Endothelial cell (in vitro differentiated cells): Measurements from ENCODE around the gene CHIT1. TPM values are rescaled to one million over a fixed set of nuclear protein-coding genes. Genes with fewer than 3 reads are reported as not detected.
A peak's percentile ranks its signal among the peaks of the same experiment; 100 is the strongest.

Experiments
- DNase-seq: peaks from one replicate; pipeline ENCODE4 v3.0.0; 2021; ENCODE audit warnings: low spot score
- H3K27ac Mint-ChIP-seq: one replicate; pipeline ENCODE4 v1.8.0; 2021; ENCODE audit warnings: mixed read lengths, inconsistent platforms; ENCODE audit not compliant: unreplicated experiment
- H3K27me3 Mint-ChIP-seq: one replicate; pipeline ENCODE4 v1.8.0; 2021; ENCODE audit warnings: mild to moderate bottlenecking, moderate library complexity, mixed read lengths, inconsistent platforms; ENCODE audit not compliant: unreplicated experiment
- H3K36me3 Mint-ChIP-seq: one replicate; pipeline ENCODE4 v1.8.0; 2021; ENCODE audit warnings: mild to moderate bottlenecking, low read depth, mixed read lengths, inconsistent platforms; ENCODE audit not compliant: unreplicated experiment
- H3K4me1 Mint-ChIP-seq: one replicate; pipeline ENCODE4 v1.8.0; 2021; ENCODE audit warnings: mild to moderate bottlenecking, mixed read lengths, inconsistent platforms; ENCODE audit not compliant: unreplicated experiment
- H3K4me3 Mint-ChIP-seq: one replicate; pipeline ENCODE4 v1.8.0; 2021; ENCODE audit warnings: mild to moderate bottlenecking, mixed read lengths, inconsistent platforms; ENCODE audit not compliant: unreplicated experiment
- H3K9me3 Mint-ChIP-seq: one replicate; pipeline ENCODE4 v1.8.0; 2021; ENCODE audit warnings: mixed read lengths, inconsistent platforms; ENCODE audit not compliant: unreplicated experiment
- total RNA-seq: library from RNA; stranded (reverse); fragmentation: NEBNext Ultra II Directional; extraction: Animal tissue kit (Norgen Biotek cat#: 25700); gene quantifications from one replicate; pipeline ENCODE4 v1.2.1, GENCODE V29; 2021; ENCODE audit not compliant: unreplicated experiment
- TF ChIP-seq, protein P1 (sequence below): fragments of 200-600 bp; sonication (generic); IDR thresholded peaks from one replicate; pipeline ENCODE4 v1.5.0; 2021; ENCODE audit warnings: antibody characterized with exemption; ENCODE audit not compliant: unreplicated experiment

Gene CHIT1
- total RNA-seq, 1 donor from 2014 or later, result not detected

DNA sequence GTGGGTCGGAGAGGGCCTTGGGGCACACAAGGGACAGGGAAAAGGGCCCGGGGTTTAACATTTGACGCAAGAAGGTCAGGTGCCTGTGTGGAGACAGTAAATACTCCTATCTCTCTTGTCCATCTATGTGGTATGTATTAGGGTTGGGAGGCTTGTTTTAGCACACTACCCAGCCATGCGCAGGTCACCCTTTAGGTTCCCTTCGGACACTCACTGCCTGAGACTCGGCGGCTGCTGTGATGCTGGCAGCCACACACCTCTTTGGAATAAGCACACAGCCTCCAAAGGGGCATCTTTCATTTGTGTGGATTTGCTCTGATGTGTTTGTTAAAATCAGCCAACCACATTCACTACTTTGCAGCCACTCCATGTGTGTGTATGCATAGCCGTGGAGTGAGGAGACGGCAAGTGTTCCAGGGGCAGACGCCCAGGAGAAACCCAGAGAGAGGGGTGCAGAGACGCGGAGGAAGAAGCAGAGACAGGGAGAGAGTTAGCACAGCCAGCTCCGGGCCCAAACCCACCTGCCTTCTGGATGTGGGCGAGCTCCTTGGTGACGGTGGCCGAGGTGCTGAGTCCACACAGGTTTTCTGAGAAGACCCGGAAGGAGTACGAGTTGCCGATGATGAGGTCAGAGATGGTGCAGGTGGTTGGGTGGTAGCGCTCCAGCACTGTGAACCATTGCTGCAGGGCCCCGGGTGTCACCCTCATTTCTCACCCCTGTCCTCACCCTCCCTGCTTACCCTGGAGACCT, 59.5 kb downstream of the CHIT1 start:
- TF ChIP-seq, protein P1, sequence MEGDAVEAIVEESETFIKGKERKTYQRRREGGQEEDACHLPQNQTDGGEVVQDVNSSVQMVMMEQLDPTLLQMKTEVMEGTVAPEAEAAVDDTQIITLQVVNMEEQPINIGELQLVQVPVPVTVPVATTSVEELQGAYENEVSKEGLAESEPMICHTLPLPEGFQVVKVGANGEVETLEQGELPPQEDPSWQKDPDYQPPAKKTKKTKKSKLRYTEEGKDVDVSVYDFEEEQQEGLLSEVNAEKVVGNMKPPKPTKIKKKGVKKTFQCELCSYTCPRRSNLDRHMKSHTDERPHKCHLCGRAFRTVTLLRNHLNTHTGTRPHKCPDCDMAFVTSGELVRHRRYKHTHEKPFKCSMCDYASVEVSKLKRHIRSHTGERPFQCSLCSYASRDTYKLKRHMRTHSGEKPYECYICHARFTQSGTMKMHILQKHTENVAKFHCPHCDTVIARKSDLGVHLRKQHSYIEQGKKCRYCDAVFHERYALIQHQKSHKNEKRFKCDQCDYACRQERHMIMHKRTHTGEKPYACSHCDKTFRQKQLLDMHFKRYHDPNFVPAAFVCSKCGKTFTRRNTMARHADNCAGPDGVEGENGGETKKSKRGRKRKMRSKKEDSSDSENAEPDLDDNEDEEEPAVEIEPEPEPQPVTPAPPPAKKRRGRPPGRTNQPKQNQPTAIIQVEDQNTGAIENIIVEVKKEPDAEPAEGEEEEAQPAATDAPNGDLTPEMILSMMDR, result no peak
- no peaks in the 10 kb centered on the region for H3K9me3 Mint-ChIP-seq
- H3K27me3 Mint-ChIP-seq, result peaks cover 17% of the 10 kb centered on the region
- peaks cover 15% of the 10 kb centered on the region for H3K36me3 Mint-ChIP-seq
- peaks cover 2% of the 10 kb centered on the region for H3K4me1 Mint-ChIP-seq
- H3K4me3 Mint-ChIP-seq, result no peak overlapping the region
- no peak for DNase-seq
- H3K27ac Mint-ChIP-seq, result no peak overlapping the region

DNA sequence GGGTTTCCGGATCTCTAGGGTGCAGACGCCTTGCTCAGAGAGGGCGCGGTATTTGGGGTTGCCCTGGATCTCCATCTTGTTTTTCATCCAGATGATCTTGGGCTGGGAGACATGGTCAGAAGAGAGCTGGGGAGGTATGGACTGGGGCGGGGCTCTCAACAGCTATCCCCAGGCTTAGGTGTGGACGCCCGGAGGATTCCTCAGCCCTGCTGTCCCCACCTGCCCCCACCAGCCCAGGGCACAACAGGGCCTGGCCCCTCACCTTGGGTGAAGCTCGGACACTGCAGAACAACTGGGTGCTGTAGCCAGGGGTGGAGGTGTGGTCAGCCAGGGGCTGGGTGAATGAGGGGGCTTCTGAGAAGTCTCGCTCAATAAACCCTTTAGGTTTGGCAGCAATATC, 60.5 kb downstream of the CHIT1 start:
- H3K27ac Mint-ChIP-seq, result no peak overlapping the region

DNA sequence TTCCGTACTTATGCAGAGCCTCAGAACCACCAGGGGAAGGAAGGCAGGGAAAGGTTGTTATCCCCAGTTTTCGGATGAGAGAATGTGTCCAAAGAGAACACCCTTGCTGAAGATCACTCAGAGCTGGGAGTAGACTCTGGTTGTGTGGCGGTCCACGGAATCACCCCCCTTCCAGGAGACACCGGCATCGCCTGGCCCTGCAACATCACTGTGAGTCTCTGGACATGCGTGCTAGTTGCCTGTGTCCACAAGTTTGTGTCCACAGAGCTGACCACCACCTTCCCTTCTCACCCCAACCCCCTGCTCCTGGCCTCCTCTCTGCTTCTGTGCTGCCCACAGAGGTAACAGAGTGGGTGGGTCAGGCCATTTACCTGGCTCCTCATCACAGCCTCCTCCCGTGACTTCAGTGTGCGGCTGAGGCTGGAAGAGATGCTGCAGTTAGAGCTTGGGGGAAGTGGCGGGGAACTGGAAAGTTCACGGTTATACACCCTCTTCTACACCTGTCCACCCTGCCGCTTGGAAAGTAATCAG, 61.2 kb downstream of the CHIT1 start:
- H3K27ac Mint-ChIP-seq, result no peak overlapping the region

More for the DNA sequence above, 60.5 kb downstream of the CHIT1 start:
- Mint-ChIP-seq H3K4me3 (peak overlapping the region; percentile 56), H3K36me3 (peaks cover 21% of the 10 kb centered on the region), H3K9me3 (no peaks in the 10 kb centered on the region), H3K27me3 (peaks cover 20% of the 10 kb centered on the region), H3K4me1 (peaks cover 2% of the 10 kb centered on the region)
- TF ChIP-seq, protein P1, result no peak
- DNase-seq, result no peak

DNA sequence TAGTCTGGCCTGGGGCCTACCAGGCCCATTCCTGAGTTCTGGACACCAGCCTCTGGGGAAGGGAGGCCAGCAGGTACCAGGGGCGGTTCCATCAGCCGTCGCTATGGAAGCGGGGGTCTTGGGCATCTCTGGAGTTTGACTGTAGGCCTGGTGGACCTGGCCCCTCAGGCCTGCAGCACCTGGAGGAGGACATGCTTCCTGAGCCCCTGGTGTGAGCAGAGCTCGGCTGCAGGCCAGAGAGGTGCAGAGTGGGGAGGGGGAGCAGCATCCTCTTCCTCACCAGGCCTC, 61.6 kb downstream of the CHIT1 start:
- Mint-ChIP-seq H3K4me1 (peaks cover 2% of the 10 kb centered on the region), H3K27ac (no peak overlapping the region)

More for the DNA sequence above, 61.2 kb downstream of the CHIT1 start:
- Mint-ChIP-seq H3K4me3 (no peak overlapping the region), H3K36me3 (peaks cover 27% of the 10 kb centered on the region), H3K27me3 (peaks cover 20% of the 10 kb centered on the region), H3K9me3 (no peaks in the 10 kb centered on the region), H3K4me1 (peaks cover 2% of the 10 kb centered on the region)
- DNase-seq, result no peak
- TF ChIP-seq, protein P1, result no peak

More for the DNA sequence above, 61.6 kb downstream of the CHIT1 start:
- peaks cover 20% of the 10 kb centered on the region for H3K27me3 Mint-ChIP-seq
- peaks cover 32% of the 10 kb centered on the region for H3K36me3 Mint-ChIP-seq
- no peak overlapping the region for H3K4me3 Mint-ChIP-seq
- H3K9me3 Mint-ChIP-seq, result no peaks in the 10 kb centered on the region
- no peak for DNase-seq
- TF ChIP-seq, protein P1, result no peak
